Measurements from ENCODE around the gene REV1.
"Not testable (repeated sequence)": the region's sequence is repeated elsewhere in the genome, so short reads cannot be mapped to it uniquely, and the experiment has no call there.

Gene REV1

GRCh38 chr2:99489761-99490622 is at the start of gene REV1:
REV1 (minus strand) TSS chr2:99490017; CDS start chr2:99464975, 25,042 bp downstream.
- peak; percentile 91 for DNase-seq

DNA sequence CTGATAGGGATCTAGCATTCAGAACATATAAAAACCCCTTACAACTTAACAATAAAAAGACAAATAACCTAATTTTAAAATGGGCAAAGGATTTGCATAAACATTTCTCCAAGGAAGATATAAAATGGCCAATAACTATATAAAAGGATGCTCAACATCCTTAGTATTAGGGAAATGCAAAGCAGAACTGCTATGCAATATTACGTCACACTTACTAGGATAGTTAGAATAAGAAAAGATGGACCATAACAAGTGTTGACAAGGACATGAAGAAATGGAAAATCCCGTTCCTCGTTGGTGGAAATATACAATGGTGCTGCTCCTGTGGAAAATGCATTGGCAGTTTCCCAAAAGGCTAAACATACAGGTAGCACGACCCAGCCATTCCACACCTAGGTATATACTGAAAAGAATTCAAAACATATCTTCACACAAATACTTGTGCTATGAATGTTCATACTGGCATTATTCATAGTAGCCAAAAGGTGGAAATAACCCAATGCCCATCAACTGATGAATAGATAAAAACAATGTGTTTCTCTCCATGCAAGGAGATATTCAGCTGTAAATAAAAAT is 48.2 kb upstream of the REV1 start:
- no peak for DNase-seq

GRCh38 chr2:99524056-99524455 is 34.2 kb upstream of the REV1 start:
- DNase-seq, result no peak

DNA sequence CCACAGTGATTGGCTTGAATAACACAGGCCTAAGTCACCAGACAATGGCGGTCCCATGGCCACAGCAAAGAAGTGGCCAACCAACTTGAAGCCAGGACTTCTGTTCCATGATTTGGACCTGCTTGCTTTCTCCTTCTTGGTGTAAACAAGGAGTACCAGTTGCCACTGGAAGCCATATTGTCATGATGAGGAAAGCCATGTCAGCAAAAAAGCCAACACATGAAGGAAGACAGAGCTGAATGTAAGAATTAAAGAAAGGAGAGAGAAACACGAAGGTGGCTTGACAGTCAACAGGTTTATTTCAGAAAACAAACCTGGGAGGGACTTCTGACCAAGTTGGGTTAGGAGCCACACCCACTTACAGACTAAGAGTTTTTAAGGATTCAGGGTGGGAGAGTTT is 32.3 kb upstream of the REV1 start:
- DNase-seq, result no peak

DNA sequence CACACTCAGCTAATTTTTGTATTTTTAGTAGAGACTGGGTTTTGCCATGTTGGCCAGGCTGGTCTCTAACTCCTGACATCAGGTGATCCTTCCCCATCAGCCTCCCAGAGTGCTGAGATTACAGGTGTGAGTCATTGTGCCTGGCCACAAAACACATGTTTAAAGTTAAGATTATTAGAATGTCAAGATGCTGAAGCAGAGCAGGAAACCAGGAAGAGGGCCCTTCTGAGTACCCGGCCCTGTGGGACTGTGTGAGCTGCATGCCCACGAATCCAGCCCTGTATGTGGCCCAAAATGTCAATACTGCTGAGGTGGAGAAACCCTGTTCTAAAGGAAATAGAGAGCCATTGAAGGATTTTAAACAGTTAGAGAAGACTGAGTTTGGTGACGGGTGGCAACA is 31.0 kb upstream of the REV1 start:
- no peak for DNase-seq

DNA sequence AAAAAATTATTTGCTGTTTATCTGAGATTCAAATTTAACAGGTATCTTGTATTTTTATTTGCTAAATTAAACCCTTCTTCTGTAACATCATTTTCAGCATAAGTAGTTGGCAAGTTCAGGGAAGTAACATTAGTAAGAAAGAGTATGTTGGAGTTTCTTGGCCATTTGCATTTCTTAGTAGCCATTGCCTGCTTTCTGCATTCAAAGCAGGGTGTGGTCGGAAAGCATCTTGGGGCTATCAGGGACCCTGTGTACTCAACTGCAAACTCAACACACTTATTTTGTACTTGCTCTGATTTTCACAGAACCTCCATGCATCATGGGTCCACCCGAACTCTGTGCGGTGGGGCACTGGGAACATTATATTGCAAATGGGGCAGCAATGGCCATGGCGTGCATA is 30.4 kb upstream of the REV1 start:
- DNase-seq, result no peak

DNA sequence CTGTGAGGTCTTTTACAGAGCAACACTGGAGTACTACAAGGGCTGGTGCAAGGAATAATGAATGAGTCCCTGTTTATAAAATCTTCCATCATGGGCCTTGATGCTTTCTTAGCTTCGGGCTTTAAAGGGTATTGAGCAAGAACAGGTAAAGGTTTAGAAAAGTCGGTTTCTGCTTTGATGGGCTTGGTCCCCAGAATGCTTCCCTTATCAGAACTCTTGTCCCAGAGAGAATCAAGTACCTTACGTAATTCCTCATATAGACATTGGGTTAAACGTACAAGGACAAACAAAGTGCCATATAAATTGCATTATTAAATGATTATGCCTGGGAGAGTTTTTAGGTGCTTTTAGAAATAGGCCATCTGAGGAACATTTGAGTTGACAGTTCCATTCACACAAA is 24.5 kb upstream of the REV1 start:
- DNase-seq, result no peak

GRCh38 chr2:99512181-99512591 is 22.4 kb upstream of the REV1 start:
- no peak for DNase-seq

- DNase-seq, result no peak
Measured at GRCh38 chr2:99509387-99509786, 19.6 kb upstream of the REV1 start.

DNA sequence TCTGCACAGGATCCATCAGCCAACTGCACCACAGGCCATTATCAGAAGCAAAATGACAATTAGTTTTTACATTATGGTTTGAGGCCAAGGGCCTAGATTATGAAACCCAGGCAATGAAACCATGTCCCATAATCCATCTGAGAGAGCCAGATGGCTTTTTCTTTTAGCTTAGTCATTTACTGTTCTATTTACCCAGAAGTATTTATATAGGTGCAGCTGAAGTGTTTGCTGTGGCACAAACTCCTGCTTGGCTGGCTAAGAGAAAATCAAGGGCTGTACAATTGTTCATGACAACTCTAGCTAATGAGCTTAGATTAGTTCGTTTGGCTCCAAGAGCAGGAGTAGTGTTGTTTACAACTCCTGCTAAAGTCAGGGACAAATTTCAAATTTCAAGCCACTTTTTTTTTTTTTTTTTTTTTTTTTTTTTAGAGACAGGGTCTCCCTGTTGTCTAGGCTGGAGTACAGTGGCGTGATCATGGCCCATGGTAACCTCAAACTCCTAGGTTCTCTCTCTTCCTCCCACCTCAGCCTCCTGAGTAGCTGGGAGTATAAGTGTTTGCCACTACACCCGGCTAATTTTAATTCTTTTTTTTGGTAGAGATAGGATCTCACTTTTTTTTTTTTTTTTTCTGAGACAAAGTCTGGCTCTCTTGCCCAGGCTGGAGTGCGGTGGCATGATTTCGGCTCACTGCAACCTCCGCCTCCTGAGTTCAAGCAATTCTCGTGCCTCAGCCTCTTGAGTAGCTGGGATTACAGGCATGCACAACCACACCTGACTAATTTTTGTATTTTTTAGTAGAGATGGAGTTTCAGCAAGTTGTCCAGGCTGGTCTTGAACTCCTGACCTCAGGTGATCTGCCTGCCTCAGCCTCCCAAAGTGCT is 18.4 kb upstream of the REV1 start:
- peak; percentile 94 for DNase-seq

DNA sequence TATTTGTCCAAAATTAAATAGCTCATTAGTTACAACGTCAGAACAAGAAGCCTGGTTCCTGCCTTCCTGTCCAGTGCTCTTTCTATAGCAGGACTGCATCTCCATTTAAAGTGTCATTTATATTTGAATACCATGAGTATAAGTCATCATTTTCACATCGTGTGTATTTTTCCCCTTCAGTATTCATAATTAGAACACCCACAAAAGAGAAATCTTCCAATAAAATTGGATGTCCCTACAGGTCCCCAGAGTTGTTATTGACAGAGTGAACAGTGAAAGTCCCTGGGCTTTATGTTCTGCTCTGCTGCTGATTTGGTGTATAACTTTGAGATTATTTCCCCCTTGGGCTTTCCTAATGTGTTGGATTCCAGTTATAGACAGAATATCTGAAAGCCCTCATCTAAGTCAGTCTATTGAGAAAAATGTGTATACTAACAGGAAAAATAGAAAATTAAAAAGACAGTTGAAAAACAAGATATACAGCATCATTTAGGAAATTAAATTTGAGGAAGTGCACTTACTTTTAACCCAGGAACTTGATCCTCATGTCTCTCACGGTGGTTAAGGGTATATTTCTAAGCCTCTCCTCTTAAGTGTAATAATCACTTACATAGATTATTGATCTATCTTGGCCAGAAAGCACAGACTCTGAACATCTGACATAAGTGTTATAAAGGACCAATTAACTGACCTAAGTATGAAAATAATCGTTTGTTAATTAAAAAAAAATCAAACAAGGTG is 15.2 kb upstream of the REV1 start:
- no peak for DNase-seq

DNA sequence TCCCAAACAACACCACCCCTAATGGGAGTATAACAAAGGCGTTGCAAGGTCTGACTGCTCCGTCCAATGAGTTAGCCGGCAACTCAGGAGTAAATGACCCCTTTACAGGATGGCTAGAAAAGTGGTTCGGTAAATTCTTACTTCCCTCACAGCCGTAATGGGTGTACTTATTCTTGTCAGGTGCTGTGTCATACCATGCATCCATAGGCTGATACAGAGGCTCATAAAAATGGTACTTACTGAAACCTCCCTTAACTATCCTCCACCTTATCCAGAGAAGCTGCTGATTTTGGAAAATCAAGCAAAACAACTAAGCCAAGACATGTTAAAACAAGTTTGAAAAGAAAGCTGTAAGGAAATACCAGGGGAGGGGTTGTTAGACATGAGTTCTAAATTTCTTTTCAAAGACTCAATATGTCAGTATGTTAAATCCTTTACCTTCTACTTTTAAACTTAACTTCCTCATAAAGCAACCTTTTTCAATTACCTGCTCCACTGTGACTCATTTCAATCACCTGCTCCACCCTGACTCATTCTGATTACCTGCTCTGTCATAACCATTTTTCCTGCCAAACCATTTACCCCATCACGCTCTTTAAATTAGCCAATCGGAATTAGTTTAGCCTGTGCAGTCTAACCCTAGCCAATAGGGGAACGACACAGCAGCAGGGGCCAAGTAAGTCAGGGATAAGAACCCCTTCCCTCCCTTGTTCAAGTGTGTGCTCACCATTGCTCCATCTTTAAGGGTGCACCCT is 14.0 kb upstream of the REV1 start:
- DNase-seq, result not testable (repeated sequence)

GRCh38 chr2:99496021-99496420 is 6.2 kb upstream of the REV1 start:
- no peak for DNase-seq

DNA sequence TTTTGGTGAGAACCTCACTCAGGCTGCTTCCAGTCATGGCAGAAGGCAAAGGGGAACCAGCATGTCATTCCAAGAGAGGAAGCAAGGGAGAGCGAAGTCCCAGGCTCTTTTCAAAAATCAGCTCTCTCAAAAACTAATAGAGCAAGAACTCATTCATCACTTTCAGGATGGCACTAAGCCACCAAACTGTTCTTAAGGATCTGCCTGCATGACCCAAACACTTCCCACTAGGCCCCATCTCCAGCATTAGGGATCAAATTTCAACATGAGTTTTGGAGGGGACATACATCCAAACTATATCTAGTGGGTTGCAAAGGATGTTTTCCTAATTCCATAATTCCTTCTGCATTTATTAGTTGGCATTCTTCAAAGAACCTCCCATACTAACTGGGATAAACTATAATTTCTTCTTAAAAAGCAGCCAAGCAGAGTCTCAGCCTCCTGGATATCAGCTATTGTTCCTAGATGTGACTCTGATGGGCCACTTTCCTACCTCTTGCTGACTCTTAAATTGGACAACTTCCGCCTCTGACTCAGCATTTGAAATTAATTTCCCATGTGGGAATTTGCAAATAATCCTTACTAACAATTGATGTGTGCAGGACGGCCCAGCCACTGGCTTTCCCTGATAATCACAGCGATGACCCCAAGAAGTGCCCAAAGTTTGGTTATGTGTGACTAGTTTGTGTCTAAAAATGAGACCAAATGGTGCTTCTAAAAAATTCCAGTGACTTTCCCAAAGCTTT is 5.5 kb upstream of the REV1 start:
- DNase-seq, result no peak

DNA sequence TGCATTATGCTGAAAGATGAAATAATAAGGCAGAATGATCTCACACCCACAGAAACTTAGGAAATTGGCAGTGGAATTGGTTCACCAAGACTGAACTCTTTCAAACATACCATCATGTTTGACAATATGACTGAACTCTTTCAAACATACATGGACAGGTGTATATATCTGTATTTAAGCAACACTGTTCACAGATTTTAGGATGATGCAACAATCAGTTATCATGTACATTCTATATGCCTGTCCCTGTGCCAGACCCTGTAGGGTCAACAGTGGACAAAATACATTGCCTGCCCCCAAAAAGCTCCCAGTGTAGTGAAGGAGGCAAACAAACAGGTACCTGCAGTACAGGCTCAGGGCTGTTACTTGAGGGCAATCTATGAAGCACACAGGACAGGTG is 2.9 kb upstream of the REV1 start:
- no peak for DNase-seq

GRCh38 chr2:99490623-99491461 is 1.0 kb upstream of the REV1 start:
- no peak for DNase-seq

- peak; percentile 42 for DNase-seq
Measured at GRCh38 chr2:99489063-99489760, 605 bp downstream of the REV1 start.

GRCh38 chr2:99488539-99489062 is 1.2 kb downstream of the REV1 start:
- peak; percentile 34 for DNase-seq

DNA sequence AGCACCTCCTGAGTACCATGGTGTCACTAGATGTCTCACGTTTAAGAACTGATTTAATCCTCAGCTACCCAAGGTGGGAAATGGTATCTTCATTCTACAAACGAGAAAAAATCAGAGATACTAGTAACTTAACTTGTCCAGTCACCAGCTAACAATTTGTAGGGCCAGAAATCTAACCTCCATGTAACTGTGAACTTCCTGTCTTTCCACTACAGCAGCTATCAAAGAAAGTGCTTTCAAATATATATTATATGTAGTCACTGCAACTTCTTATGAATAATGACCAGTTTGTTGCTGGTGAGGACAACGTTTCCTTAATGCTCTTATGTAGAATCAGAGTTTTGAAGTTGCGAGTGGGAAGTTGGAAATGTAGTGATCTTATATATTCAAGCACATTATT is 1.9 kb downstream of the REV1 start:
- DNase-seq, result no peak
